ENCODE measurements around the gene FGGY.

FGGY gene

GRCh38 chr1:59384443-59384842 lies 87.5 kb downstream of the FGGY start:
- no peak for DNase-seq (ENCODE audit: low spot score)

- no peak for DNase-seq (ENCODE audit: low spot score)
These were observed 91.3 kb downstream of the FGGY start for GRCh38 chr1:59388191-59388590.

DNA sequence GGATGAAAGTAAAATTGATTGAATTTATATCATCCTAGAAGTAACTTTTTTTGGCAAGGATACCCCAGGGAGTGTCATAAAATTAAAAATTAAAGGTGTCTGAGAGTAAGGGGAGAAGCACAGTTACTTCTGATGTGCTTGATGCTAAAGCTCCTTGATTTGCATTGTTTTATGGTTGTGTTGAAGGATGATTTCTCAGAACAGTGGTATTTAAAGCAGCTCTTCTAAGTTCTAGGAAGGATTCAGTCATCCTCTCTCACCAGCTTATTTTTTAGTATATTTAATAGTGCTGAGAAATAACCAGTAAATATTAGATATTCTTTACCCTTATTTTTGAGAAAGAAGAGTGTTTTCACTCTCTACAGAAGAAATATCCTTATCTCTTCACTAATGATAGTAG lies 93.0 kb downstream of the FGGY start:
- no peak for DNase-seq (ENCODE audit: low spot score)

DNA sequence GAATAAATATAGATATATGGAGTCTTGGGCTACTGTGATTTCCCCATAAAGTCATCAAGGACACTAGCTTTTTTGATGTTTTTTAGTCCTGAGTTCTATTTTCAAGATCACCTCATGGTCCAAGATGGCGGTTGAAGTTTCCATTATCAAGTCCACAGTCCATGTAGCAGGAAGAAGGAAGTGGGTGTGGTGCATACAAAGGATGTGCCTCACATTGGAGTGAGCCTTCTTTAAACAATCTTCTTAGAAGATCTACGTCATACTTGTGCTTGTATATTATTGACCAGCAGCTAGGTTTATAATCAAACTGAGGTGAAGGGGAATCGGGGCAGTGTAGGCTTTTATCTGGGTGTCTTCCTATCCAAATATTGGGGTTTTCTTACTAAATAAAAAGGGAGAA lies 93.4 kb downstream of the FGGY start:
- no peak for DNase-seq (ENCODE audit: low spot score)

DNA sequence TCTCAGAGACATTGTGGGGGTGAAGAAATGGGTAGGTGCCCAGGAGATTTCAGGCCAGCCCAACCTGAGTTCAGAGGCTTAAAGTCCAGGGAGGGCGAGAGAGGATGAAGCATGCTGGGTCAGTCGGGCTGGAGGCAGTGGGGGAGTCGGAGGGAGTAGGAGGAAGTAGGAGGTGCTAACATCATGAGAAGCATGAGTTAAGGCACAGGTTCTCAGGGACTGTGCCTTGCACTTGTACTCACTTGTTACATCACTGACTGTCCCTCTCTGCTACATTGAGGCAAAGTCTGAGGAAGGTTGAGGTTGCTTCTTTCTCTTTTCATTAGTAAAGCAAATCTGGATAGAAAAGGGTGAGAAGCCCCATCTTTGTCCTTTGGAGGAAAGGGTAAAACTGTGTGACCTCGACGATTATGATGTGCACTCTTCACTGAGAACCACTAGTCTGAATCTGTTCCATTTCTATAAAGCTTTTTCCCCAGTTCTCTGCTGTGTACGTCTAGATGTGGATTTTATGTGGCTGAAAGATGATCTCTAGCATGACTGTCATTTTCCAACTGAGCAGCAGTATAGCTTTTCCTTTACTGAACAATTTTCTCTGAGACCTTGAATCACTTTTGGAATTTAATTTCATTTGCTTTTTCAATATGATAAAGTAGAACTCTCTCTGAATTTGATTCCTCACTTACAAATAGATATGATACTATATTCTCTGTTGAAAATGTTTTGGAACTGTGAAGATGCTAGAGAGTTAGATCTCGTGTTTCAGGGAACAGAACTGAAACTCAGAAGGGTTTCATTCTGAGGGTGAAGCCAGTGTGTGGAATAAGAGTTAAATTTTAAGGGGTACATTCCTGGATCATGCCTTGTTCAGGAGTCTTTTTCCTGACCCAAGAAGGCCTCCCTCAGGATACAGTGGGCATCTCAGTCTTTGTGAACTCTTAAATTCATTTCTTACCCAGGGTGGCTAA lies 94.6 kb downstream of the FGGY start:
- no peak for DNase-seq (ENCODE audit: low spot score)

DNA sequence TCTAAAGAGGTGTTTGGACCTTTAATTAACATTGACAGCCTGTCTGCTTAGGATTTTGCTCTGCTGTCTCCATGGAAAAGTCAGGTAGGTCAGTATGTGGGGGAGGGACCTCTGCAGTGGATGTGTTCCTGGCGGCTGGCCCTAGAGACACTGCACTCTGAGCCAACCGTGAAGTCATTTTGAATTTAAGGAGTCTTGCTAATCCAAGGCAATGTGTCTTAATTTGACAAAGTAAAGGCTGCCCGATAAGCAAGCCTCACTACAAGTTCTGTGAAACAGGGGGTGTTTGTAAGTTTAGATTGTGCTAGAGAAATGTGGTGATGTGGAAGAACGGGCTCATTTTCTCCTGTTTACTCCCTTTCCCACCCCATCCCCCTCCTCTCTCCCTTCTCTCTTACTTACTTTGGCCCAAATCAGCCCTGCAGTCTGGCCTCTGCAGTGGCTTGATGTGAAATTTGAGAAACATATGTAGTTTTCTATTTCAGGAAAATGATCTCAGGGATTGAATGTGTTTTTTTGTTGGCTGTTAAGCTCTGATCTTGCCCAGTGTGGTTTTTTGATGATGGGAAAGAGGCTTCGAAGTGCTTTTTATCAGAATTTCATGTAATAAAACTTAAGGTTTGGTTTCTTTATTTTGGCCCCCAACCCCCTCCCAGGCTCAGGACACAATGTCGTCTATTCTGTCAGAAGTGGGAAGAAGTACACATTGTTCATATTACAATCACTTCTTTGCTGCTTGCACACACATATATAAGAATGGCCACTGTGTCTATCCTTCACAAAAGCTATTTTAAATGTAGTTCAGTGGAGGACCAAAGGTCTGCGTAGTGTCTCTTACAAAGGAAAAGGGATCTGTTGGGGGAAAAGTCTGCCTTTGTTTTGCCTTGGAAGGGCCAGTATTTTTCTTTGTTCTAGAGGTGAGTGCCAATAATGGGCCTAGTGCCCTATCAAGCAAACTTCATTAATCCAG lies 96.6 kb downstream of the FGGY start:
- no peak for DNase-seq (ENCODE audit: low spot score)

DNA sequence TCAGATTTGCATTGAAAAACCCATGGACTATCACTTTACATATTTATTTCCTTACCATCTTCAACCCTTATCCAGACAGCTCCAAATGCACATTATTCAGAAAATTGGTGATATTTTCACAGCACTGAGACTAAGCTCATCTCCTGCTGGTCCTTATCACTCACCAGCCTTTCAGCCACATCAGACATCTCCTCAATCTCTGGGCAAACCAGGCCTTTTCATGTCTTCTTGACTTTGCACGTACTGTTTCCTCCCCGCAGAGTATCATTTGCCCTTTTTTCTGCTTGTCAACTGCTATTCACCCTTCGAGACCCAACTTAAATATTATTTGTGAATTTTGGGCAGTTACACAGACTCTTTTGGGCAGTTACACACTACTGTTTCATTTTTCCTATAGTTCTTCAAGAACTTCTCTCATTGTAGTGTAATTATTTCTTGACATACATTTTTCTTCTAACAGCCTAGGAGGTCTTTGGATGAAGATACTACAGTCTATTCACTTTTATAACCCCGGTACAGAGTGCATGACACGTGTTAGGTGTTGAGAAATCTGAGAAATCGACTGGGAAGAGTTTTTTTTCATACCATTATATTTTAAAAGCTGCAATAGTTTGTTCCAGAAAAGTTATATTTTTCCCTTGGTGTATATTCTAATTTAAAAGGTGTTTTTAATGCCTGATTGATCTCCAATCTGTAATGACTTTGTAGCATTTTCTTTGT lies 98.0 kb downstream of the FGGY start:
- DNase-seq (ENCODE audit: low spot score), result no peak

- no peak for DNase-seq (ENCODE audit: low spot score)
These were observed 99.5 kb downstream of the FGGY start for GRCh38 chr1:59396387-59396786.

DNA sequence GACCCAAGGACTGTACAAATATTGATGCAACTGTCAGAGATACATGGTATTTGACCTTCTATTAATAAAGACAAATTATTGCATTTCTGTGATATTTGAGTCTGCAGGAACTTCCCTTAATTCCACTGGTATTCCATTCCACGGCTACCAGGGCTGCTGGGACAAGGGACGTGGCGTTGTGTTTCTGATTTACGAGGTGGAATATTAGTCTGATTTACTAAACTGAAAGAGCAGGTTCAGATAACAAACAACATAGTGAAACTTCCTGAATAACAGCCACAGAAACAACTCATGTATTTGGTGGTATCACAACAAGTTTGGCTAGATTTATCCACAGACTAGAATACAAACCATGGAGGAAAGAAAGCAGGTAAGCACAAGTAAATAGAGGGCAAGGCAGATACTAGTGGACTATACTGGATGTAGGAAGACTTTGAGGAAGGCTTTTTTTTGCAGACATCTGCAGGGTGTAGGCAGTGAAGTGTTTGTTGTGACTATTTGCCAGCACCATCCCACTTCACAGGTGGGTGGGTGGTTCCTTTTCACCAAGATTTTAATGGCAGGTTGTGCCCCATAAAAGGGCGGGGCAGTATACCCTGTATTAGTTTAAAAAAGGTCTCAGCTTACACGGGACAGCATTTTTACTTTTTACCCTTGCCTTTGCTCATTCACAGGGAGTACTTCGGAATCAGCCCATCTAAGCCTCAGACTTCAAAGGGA lies 100.4 kb downstream of the FGGY start:
- DNase-seq (ENCODE audit: low spot score), result no peak

DNA sequence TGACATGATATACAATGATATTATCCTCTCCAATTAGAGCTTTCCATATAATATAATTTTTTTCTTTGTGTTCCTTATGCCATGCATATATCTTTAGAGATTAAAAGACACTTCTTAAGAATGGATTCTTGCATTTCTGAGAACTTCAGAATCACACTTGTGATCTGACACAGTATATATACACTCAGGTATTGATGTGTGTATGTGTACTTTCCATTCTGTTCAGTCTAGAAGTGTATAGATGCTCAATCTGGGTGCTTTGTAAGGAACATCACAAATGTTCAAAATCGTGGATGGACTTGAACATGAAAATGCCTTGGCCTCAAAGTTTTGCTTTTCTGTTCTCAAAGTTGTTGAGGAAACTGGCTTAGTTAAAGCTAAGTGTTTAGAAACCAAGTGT lies 102.7 kb downstream of the FGGY start:
- no peak for DNase-seq (ENCODE audit: low spot score)

DNA sequence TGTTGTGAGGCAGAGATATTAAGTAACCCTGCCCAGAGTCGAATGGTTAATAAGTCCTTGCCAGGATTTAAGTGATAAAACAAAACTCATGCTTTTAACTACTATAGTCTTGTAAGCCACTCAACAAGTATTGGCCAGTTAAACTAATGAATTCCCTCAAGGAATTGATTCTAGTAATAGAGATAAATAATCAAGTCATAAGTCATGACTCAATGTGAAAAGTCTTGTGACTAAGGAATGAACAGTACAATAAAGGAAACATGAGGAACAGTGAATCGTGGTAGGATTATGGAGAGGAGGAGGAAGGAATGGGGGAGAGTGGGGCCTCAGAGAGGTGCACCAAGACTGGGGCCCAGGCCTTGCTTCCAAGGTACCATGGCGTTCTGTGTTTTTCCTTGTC lies 104.7 kb downstream of the FGGY start:
- no peak for DNase-seq (ENCODE audit: low spot score)

- DNase-seq (ENCODE audit: low spot score), result no peak
These were observed 107.9 kb downstream of the FGGY start for GRCh38 chr1:59404796-59405195.

DNA sequence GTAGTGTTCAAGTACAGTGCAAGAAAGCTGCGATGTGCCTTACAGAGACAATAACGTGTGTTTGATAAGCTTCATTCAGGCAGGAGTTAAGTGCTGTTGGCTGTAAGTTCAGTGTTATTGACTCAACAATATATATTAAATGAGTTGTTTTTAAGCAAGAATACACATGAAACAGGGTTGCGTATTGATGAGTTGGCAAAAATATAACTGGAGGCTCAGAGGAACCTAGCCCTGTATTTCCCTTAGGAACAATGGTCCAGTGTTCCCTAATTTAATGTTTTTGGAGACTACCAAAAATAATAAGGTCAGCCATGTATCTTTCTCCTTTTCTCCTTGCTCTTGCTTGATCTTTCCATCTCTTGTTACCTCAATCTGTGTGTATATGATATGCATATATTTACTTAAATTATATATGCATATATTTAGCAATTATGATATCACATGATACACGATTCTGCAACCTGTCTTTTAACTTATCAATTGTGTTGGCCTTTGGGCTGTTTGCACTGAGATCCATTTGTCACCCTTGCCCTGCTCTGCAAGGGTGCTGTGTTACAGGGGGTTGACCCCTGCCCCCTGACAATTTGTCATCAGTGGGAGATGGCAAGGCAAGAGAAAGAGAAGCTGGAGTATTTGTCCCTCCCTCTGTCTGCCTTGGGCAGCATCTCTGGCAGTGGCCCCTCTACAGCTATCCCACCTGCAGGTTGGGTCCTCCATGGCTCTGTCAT lies 109.7 kb downstream of the FGGY start:
- no peak for DNase-seq (ENCODE audit: low spot score)

GRCh38 chr1:59408608-59409240 lies 111.8 kb downstream of the FGGY start:
- no peak for DNase-seq (ENCODE audit: low spot score)

GRCh38 chr1:59409549-59409948 lies 112.7 kb downstream of the FGGY start:
- DNase-seq (ENCODE audit: low spot score), result no peak

DNA sequence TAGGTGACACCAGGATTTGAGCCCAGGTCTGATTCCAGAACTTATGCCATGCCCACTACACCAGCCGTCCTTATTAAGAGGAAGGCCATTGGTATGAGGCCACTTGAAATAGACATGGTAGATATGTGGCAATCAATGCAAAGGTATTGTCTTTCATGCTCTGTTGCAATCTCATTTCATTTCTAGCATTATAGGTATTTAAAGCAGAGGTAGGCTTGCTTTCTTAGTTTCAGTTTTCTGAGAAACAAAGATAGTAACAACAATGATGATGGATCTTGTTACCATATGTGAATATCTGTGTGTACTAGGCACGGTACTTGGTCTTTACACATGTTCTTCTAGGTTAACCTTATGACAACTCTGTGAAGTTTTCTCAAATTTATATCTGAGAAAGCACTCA lies 113.1 kb downstream of the FGGY start:
- DNase-seq (ENCODE audit: low spot score), result no peak

DNA sequence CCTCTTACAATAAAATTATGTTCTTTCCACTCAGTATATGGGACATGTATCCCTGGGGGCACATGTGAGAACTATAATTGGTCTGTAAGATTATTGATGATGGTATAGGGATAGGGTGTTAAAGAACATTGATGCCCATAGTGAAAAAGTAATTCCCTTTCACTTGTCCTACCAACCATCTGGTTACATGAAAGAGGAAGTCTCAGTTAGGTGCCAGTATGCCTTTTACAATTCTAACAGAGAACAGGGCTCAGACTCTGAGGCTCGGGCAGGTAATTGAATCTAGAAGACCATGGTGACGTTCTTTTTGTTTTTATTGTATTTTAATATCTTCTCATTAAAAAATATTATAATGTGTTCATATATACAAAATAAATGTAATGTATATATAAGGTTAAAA lies 113.6 kb downstream of the FGGY start:
- no peak for DNase-seq (ENCODE audit: low spot score)

GRCh38 chr1:59411147-59411546 lies 114.3 kb downstream of the FGGY start:
- DNase-seq (ENCODE audit: low spot score), result no peak

GRCh38 chr1:59412718-59413326 lies 115.9 kb downstream of the FGGY start:
- DNase-seq (ENCODE audit: low spot score), result no peak

GRCh38 chr1:59413327-59413720 lies 116.4 kb downstream of the FGGY start:
- no peak for DNase-seq (ENCODE audit: low spot score)
